K562 (cell line): ENCODE measurements around the gene IPO7. TPM values are rescaled to one million over a fixed set of nuclear protein-coding genes. Genes with fewer than 3 reads are reported as not detected.

ENCODE experiments used
- ARID4B ChIP-seq: sonication (generic); formaldehyde crosslinking; IDR thresholded peaks from 2 replicates; pipeline ENCODE4 v1.8.0; 2022; ENCODE audit warnings: mild to moderate bottlenecking, missing genetic modification reagents
- E2F6 ChIP-seq, 2 experiments: IDR thresholded peaks; 2 replicates each; pipeline ENCODE4 v1.6.1; 2011; ENCODE audit warnings: borderline replicate concordance in 1 of 2, control low read depth in 1 of 2, low read depth in 1 of 2, low read length in 1 of 2, mild to moderate bottlenecking in 1 of 2, mixed read lengths in 1 of 2, moderate library complexity in 1 of 2; ENCODE audit not compliant: insufficient read depth in 1 of 2, insufficient read length in 1 of 2, poor library complexity in 1 of 2, severe bottlenecking in 1 of 2; ENCODE audit errors: extremely low read depth in 1 of 2
- GTF2A2 ChIP-seq: IDR thresholded peaks from 2 replicates; pipeline ENCODE4 v1.6.1; 2016; ENCODE audit warnings: mild to moderate bottlenecking, missing genetic modification characterization, missing compliant biosample characterization
- HMGN3 ChIP-seq: IDR thresholded peaks from 2 replicates; pipeline ENCODE4 v1.6.1; 2011; ENCODE audit warnings: borderline replicate concordance, low read depth, mild to moderate bottlenecking, mixed read lengths, low read length; ENCODE audit not compliant: insufficient read length; ENCODE audit errors: extremely low read depth
- JUN ChIP-seq, 2 experiments: sonication (generic) in 1 of 2; formaldehyde crosslinking in 1 of 2; IDR thresholded peaks; 2 replicates each; pipeline versions ENCODE4 v1.6.1 to v1.8.0; 2012 to 2022; ENCODE audit warnings: borderline replicate concordance in 2 of 2, mild to moderate bottlenecking in 2 of 2, improper control_type of control experiment in 1 of 2, low read depth in 1 of 2, low read length in 1 of 2, missing genetic modification reagents in 1 of 2
- NELFE ChIP-seq: IDR thresholded peaks from 2 replicates; pipeline ENCODE4 v1.6.1; 2011; ENCODE audit warnings: mild to moderate bottlenecking; ENCODE audit not compliant: insufficient read depth, insufficient read length
- NRF1 ChIP-seq, 2 experiments: fragments of 450-650 bp; IDR thresholded peaks in 1 of 2; conservative IDR thresholded peaks in 1 of 2; 2 replicates each; pipeline ENCODE4 v1.6.1; 2014; ENCODE audit warnings: mild to moderate bottlenecking in 2 of 2
- RB1 ChIP-seq: fragments of 450-650 bp; IDR thresholded peaks from 2 replicates; pipeline ENCODE4 v1.6.1; 2017; ENCODE audit warnings: low read depth, mild to moderate bottlenecking
- ZC3H8 ChIP-seq: fragments of 450-650 bp; IDR thresholded peaks from 2 replicates; pipeline ENCODE4 v1.6.1; 2017
- ZHX1 ChIP-seq: fragments of 150-350 bp; conservative IDR thresholded peaks from 2 replicates; pipeline ENCODE4 v1.6.1; 2014; ENCODE audit warnings: low read length
- ZNF507 ChIP-seq: conservative IDR thresholded peaks from 2 replicates; pipeline ENCODE4 v1.6.1; 2017; ENCODE audit warnings: missing genetic modification characterization, missing compliant biosample characterization
- ZNF609 ChIP-seq: sonication (generic); formaldehyde crosslinking; IDR thresholded peaks from 2 replicates; pipeline ENCODE4 v1.8.1; 2023; ENCODE audit warnings: missing genetic modification reagents, mild to moderate bottlenecking, borderline replicate concordance
- polyA plus RNA-seq, 8 experiments: library from polyadenylated mRNA; depleted of rRNA in 4 of 8; stranded (reverse) in 5 of 8; unstranded in 3 of 8; fragments of >200 nt; fragmentation: Nextera tagmentation in 2 of 8; fragmentation: Illumina TruSeq in 1 of 8; extraction: Ambion mirVana in 2 of 8; extraction: Trizol in 1 of 8; gene quantifications; 2 replicates each; pipeline versions ENCODE4 v1.2.1 to v1.2.3, GENCODE V29; 2011 to 2014; ENCODE audit warnings: inconsistent platforms in 1 of 8, missing spikeins in 1 of 8
- total RNA-seq, 7 experiments: library from RNA; depleted of rRNA in 6 of 7; stranded (reverse); fragments of >200 nt in 6 of 7; fragmentation: Illumina TruSeq in 2 of 7; extraction: Trizol in 2 of 7; gene quantifications; 2 replicates each; pipeline versions ENCODE4 v1.2.1 to v1.2.3, GENCODE V29; 2011 to 2021; ENCODE audit warnings: low replicate concordance in 1 of 7

IPO7 gene
- total and polyA plus RNA-seq, 9 of the 15 experiments (the other 6 are each of a cell fraction or from before 2014, with no cell fraction given), result 23.6 to 138 (median 110) TPM

GRCh38 chr11:9461063-9461759 lies 76.8 kb downstream of the IPO7 start (continued):
- TF ChIP-seq ARID4B (CRISPR knock-in tag) (peak; percentile 63; the same call in 1 of the 2 replicates), RB1 (peak; percentile 90), E2F6 (IDR thresholded peaks at IDR 0.05; ENCODE audit: borderline replicate concordance in 1 of 2, extremely low read depth in 1 of 2, insufficient read depth in 1 of 2, insufficient read length in 1 of 2, low read depth in 1 of 2, low read length in 1 of 2, poor library complexity in 1 of 2, severe bottlenecking in 1 of 2) (peak; percentile 26 to 37), ZNF507 (tag) (no peak), JUN (IDR thresholded peaks at IDR 0.05; ENCODE audit: borderline replicate concordance, low read depth, low read length) (no peak), JUN (CRISPR knock-in tag; IDR thresholded peaks at IDR 0.05; ENCODE audit: borderline replicate concordance) (peak; percentile 52; the same call in 1 of the 2 replicates), ZC3H8 (no peak), ZHX1 (peak; percentile 57; the same call in 1 of the 2 replicates), NRF1 (conservative IDR thresholded peaks at IDR 0.05 in 1 of 2, IDR thresholded peaks at IDR 0.05 in 1 of 2) (peak; percentile 41 to 71), HMGN3 (peak; percentile 95), GTF2A2 (tag) (peak; percentile 85), ZNF609 (CRISPR knock-in tag) (no peak), NELFE (no peak)
